HEK293T (cell line): ENCODE results near the gene ABCC10.

ENCODE experiments used
- ELF4 ChIP-seq: fragments of 450-650 bp; IDR thresholded peaks from 2 replicates; pipeline ENCODE4 v1.6.1; 2017; ENCODE audit warnings: antibody characterized with exemption
- FOXK2 ChIP-seq: fragments of 450-650 bp; IDR thresholded peaks from 2 replicates; pipeline ENCODE4 v1.6.1; 2016; ENCODE audit warnings: mild to moderate bottlenecking
- FOXM1 ChIP-seq: fragments of 450-650 bp; IDR thresholded peaks from 2 replicates; pipeline ENCODE4 v1.6.1; 2017; ENCODE audit warnings: mild to moderate bottlenecking, borderline replicate concordance
- HDGF ChIP-seq: fragments of 450-650 bp; IDR thresholded peaks from 2 replicates; pipeline ENCODE4 v1.6.1; 2017; ENCODE audit warnings: antibody characterized with exemption, borderline replicate concordance
- NFRKB ChIP-seq: fragments of 450-650 bp; IDR thresholded peaks from 2 replicates; pipeline ENCODE4 v1.6.1; 2016; ENCODE audit warnings: mild to moderate bottlenecking, moderate library complexity

- TF ChIP-seq NFRKB: no peak
- TF ChIP-seq FOXK2: no peak
- TF ChIP-seq HDGF: no peak
- no peak for TF ChIP-seq FOXM1
- no peak for TF ChIP-seq ELF4
These were observed 374 bp upstream of the ABCC10 start for GRCh38 chr6:43426928-43427405.
